Measurements from ENCODE around the gene TMEM184B. TPM values are rescaled to one million over a fixed set of nuclear protein-coding genes. Genes with fewer than 3 reads are reported as not detected.

Gene TMEM184B
- total RNA-seq, 1 donor from 2014 or later = 26.5 TPM

GRCh38 chr22:38221407-38221806, 51.4 kb downstream of the TMEM184B start:
- Mint-ChIP-seq H3K4me1 (peaks cover 18% of the 10 kb centered on the region), H3K9me3 (no peaks in the 10 kb centered on the region), H3K27ac (no peak overlapping the region), H3K4me3 (no peak overlapping the region), H3K36me3 (peaks cover 9% of the 10 kb centered on the region), H3K27me3 (ENCODE audit: insufficient read depth, low read depth) (peaks cover 9% of the 10 kb centered on the region)
- Histone ChIP-seq H3K4me3 (no peak overlapping the region), H4K20me1 (ENCODE audit: low read depth) (no peaks in the 10 kb centered on the region), H3K9me3 (ENCODE audit: low read depth) (no peaks in the 10 kb centered on the region), H3K27ac (no peak overlapping the region), H3K4me1 (peaks cover 4% of the 10 kb centered on the region), H3K36me3 (no peaks in the 10 kb centered on the region), H3F3A (ENCODE audit: low read depth) (no peaks in the 10 kb centered on the region), H3K4me2 (no peak overlapping the region), H2AFZ (replicated peaks) (no peak overlapping the region), H3K79me2 (ENCODE audit: low read depth) (no peaks in the 10 kb centered on the region), H3K9ac (no peak overlapping the region), H3K27me3 (no peaks in the 10 kb centered on the region)
- TF ChIP-seq, protein P1, sequence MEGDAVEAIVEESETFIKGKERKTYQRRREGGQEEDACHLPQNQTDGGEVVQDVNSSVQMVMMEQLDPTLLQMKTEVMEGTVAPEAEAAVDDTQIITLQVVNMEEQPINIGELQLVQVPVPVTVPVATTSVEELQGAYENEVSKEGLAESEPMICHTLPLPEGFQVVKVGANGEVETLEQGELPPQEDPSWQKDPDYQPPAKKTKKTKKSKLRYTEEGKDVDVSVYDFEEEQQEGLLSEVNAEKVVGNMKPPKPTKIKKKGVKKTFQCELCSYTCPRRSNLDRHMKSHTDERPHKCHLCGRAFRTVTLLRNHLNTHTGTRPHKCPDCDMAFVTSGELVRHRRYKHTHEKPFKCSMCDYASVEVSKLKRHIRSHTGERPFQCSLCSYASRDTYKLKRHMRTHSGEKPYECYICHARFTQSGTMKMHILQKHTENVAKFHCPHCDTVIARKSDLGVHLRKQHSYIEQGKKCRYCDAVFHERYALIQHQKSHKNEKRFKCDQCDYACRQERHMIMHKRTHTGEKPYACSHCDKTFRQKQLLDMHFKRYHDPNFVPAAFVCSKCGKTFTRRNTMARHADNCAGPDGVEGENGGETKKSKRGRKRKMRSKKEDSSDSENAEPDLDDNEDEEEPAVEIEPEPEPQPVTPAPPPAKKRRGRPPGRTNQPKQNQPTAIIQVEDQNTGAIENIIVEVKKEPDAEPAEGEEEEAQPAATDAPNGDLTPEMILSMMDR (IDR thresholded peaks at IDR 0.05) = no peak
- no peak for TF ChIP-seq EZH2phosphoT487 (IDR thresholded peaks at IDR 0.05)
- TF ChIP-seq EZH2 (IDR thresholded peaks at IDR 0.05) = no peak
- DNase-seq (ENCODE audit: low spot score) = no peak

GRCh38 chr22:38220653-38221386, 52.0 kb downstream of the TMEM184B start:
- DNase-seq (ENCODE audit: low spot score) = no peak
- no peak overlapping the region for H3K4me2 ChIP-seq
- no peak overlapping the region for H3K4me3 ChIP-seq
- peaks cover 4% of the 10 kb centered on the region for H3K4me1 ChIP-seq
- no peaks in the 10 kb centered on the region for H4K20me1 ChIP-seq (ENCODE audit: low read depth)
- Mint-ChIP-seq H3K4me3 (no peak overlapping the region), H3K27me3 (ENCODE audit: insufficient read depth, low read depth) (peaks cover 9% of the 10 kb centered on the region), H3K27ac (no peak overlapping the region), H3K4me1 (peaks cover 19% of the 10 kb centered on the region), H3K9me3 (no peaks in the 10 kb centered on the region), H3K36me3 (peaks cover 10% of the 10 kb centered on the region)
- no peaks in the 10 kb centered on the region for H3K9me3 ChIP-seq (ENCODE audit: low read depth)
- H3K79me2 ChIP-seq (ENCODE audit: low read depth) = no peaks in the 10 kb centered on the region
- H3K36me3 ChIP-seq = no peaks in the 10 kb centered on the region
- no peaks in the 10 kb centered on the region for H3F3A ChIP-seq (ENCODE audit: low read depth)
- no peak overlapping the region for H3K9ac ChIP-seq
- TF ChIP-seq EZH2phosphoT487 (IDR thresholded peaks at IDR 0.05) (no peak), EZH2 (IDR thresholded peaks at IDR 0.05) (no peak)
- TF ChIP-seq, protein P1 (IDR thresholded peaks at IDR 0.05) = no peak
- no peaks in the 10 kb centered on the region for H3K27me3 ChIP-seq
- H2AFZ ChIP-seq (replicated peaks) = no peak overlapping the region
- H3K27ac ChIP-seq = no peak overlapping the region

GRCh38 chr22:38220163-38220562, 52.6 kb downstream of the TMEM184B start:
- peaks cover 11% of the 10 kb centered on the region for H3K27me3 Mint-ChIP-seq (ENCODE audit: insufficient read depth, low read depth)
- no peaks in the 10 kb centered on the region for H3K9me3 Mint-ChIP-seq
- peak overlapping the region; percentile 62 for H3K4me3 Mint-ChIP-seq
- no peak overlapping the region for H3K9ac ChIP-seq
- no peak overlapping the region for H3K4me3 ChIP-seq
- no peaks in the 10 kb centered on the region for H3F3A ChIP-seq (ENCODE audit: low read depth)
- H4K20me1 ChIP-seq (ENCODE audit: low read depth) = no peaks in the 10 kb centered on the region
- H2AFZ ChIP-seq (replicated peaks) = no peak overlapping the region
- peaks cover 22% of the 10 kb centered on the region for H3K4me1 Mint-ChIP-seq
- H3K27ac Mint-ChIP-seq = no peak overlapping the region
- H3K27ac ChIP-seq = no peak overlapping the region
- TF ChIP-seq EZH2phosphoT487 (IDR thresholded peaks at IDR 0.05) (no peak), EZH2 (IDR thresholded peaks at IDR 0.05) (no peak)
- TF ChIP-seq, protein P1 (IDR thresholded peaks at IDR 0.05) = no peak
- no peaks in the 10 kb centered on the region for H3K79me2 ChIP-seq (ENCODE audit: low read depth)
- DNase-seq (ENCODE audit: low spot score) = no peak
- H3K36me3 Mint-ChIP-seq = peaks cover 12% of the 10 kb centered on the region
- H3K4me2 ChIP-seq = no peak overlapping the region
- H3K27me3 ChIP-seq = no peaks in the 10 kb centered on the region
- no peaks in the 10 kb centered on the region for H3K9me3 ChIP-seq (ENCODE audit: low read depth)
- no peaks in the 10 kb centered on the region for H3K36me3 ChIP-seq
- H3K4me1 ChIP-seq = peaks cover 4% of the 10 kb centered on the region
